ENCODE data around the gene RGS6. TPM values are rescaled to one million over a fixed set of nuclear protein-coding genes. Genes with fewer than 3 reads are reported as not detected.

RGS6 gene
- total RNA-seq, 1 donor from 2014 or later, result 0.34 TPM

GRCh38 chr14:72099566-72099965 lies 167.3 kb downstream of the RGS6 start:
- Mint-ChIP-seq H3K27me3 (ENCODE audit: low read depth, unreplicated experiment) (peaks cover 12% of the 10 kb centered on the region), H3K27ac (ENCODE audit: unreplicated experiment) (no peak overlapping the region), H3K4me1 (ENCODE audit: low read depth, unreplicated experiment) (no peaks in the 10 kb centered on the region), H3K36me3 (ENCODE audit: low read depth, unreplicated experiment) (no peaks in the 10 kb centered on the region), H3K4me3 (ENCODE audit: unreplicated experiment) (no peak overlapping the region), H3K9me3 (ENCODE audit: unreplicated experiment) (no peaks in the 10 kb centered on the region)
- H3K4me1 ChIP-seq (ENCODE audit: insufficient read depth, low read length), result no peaks in the 10 kb centered on the region
- H4K20me1 ChIP-seq (ENCODE audit: insufficient read depth, low read length), result no peaks in the 10 kb centered on the region
- H3K79me2 ChIP-seq (ENCODE audit: insufficient read depth, low read length), result no peaks in the 10 kb centered on the region
- no peaks in the 10 kb centered on the region for H3K9me3 ChIP-seq (ENCODE audit: insufficient read depth, low read depth, low read length)
- no peak for TF ChIP-seq EZH2 (IDR thresholded peaks at IDR 0.05; ENCODE audit: insufficient read depth, low read length)
- no peak for TF ChIP-seq CTCF (IDR thresholded peaks at IDR 0.05; ENCODE audit: insufficient read depth, low read depth, low read length)
- H3K4me3 ChIP-seq (ENCODE audit: insufficient read depth, low read depth, low read length), result no peak overlapping the region
- no peaks in the 10 kb centered on the region for H3K36me3 ChIP-seq (ENCODE audit: insufficient read depth, low read length)
- DNase-seq (ENCODE audit: low read depth) (no peak), FAIRE-seq (no peak)
- H3K9ac ChIP-seq (ENCODE audit: low read length), result no peak overlapping the region
- H3K27ac ChIP-seq (ENCODE audit: low read depth, low read length), result no peak overlapping the region
- no peak overlapping the region for H3K4me2 ChIP-seq (ENCODE audit: low read length)
- no peaks in the 10 kb centered on the region for H3K27me3 ChIP-seq (ENCODE audit: insufficient read depth, low read length)
- H2AFZ ChIP-seq (ENCODE audit: low read depth, low read length), result no peak overlapping the region

GRCh38 chr14:72104011-72104613 lies 171.9 kb downstream of the RGS6 start:
- Histone ChIP-seq H2AFZ (ENCODE audit: low read depth, low read length) (no peak overlapping the region), H3K4me2 (ENCODE audit: low read length) (no peak overlapping the region), H3K9ac (ENCODE audit: low read length) (no peak overlapping the region), H3K36me3 (ENCODE audit: insufficient read depth, low read length) (no peaks in the 10 kb centered on the region), H3K79me2 (ENCODE audit: insufficient read depth, low read length) (no peaks in the 10 kb centered on the region), H3K4me3 (ENCODE audit: insufficient read depth, low read depth, low read length) (no peak overlapping the region), H3K27me3 (ENCODE audit: insufficient read depth, low read length) (no peaks in the 10 kb centered on the region), H3K27ac (ENCODE audit: low read depth, low read length) (no peak overlapping the region), H4K20me1 (ENCODE audit: insufficient read depth, low read length) (no peaks in the 10 kb centered on the region), H3K4me1 (ENCODE audit: insufficient read depth, low read length) (no peaks in the 10 kb centered on the region), H3K9me3 (ENCODE audit: insufficient read depth, low read depth, low read length) (no peaks in the 10 kb centered on the region)
- no peak overlapping the region for H3K27ac Mint-ChIP-seq (ENCODE audit: unreplicated experiment)
- H3K27me3 Mint-ChIP-seq (ENCODE audit: low read depth, unreplicated experiment), result peaks cover 9% of the 10 kb centered on the region
- DNase-seq (ENCODE audit: low read depth), result no peak
- TF ChIP-seq EZH2 (IDR thresholded peaks at IDR 0.05; ENCODE audit: insufficient read depth, low read length) (no peak), CTCF (IDR thresholded peaks at IDR 0.05; ENCODE audit: insufficient read depth, low read depth, low read length) (peak; percentile 20)
- H3K4me3 Mint-ChIP-seq (ENCODE audit: unreplicated experiment), result no peak overlapping the region
- H3K9me3 Mint-ChIP-seq (ENCODE audit: unreplicated experiment), result no peaks in the 10 kb centered on the region
- H3K36me3 Mint-ChIP-seq (ENCODE audit: low read depth, unreplicated experiment), result no peaks in the 10 kb centered on the region
- H3K4me1 Mint-ChIP-seq (ENCODE audit: low read depth, unreplicated experiment), result no peaks in the 10 kb centered on the region
- no peak for FAIRE-seq

- H3K9me3 Mint-ChIP-seq (ENCODE audit: unreplicated experiment), result peaks cover 9% of the 10 kb centered on the region
- no peak overlapping the region for H3K27ac Mint-ChIP-seq (ENCODE audit: unreplicated experiment)
- no peak overlapping the region for H3K4me3 Mint-ChIP-seq (ENCODE audit: unreplicated experiment)
- Histone ChIP-seq H3K27ac (ENCODE audit: low read depth, low read length) (no peak overlapping the region), H4K20me1 (ENCODE audit: insufficient read depth, low read length) (no peaks in the 10 kb centered on the region), H3K9ac (ENCODE audit: low read length) (no peak overlapping the region), H3K79me2 (ENCODE audit: insufficient read depth, low read length) (no peaks in the 10 kb centered on the region), H2AFZ (ENCODE audit: low read depth, low read length) (no peak overlapping the region), H3K36me3 (ENCODE audit: insufficient read depth, low read length) (no peaks in the 10 kb centered on the region), H3K4me1 (ENCODE audit: insufficient read depth, low read length) (no peaks in the 10 kb centered on the region), H3K4me2 (ENCODE audit: low read length) (no peak overlapping the region), H3K4me3 (ENCODE audit: insufficient read depth, low read depth, low read length) (no peak overlapping the region), H3K27me3 (ENCODE audit: insufficient read depth, low read length) (no peaks in the 10 kb centered on the region), H3K9me3 (ENCODE audit: insufficient read depth, low read depth, low read length) (no peaks in the 10 kb centered on the region)
- FAIRE-seq (no peak), DNase-seq (ENCODE audit: low read depth) (no peak)
- H3K36me3 Mint-ChIP-seq (ENCODE audit: low read depth, unreplicated experiment), result no peaks in the 10 kb centered on the region
- no peak for TF ChIP-seq CTCF (IDR thresholded peaks at IDR 0.05; ENCODE audit: insufficient read depth, low read depth, low read length)
- TF ChIP-seq EZH2 (IDR thresholded peaks at IDR 0.05; ENCODE audit: insufficient read depth, low read length), result no peak
- H3K4me1 Mint-ChIP-seq (ENCODE audit: low read depth, unreplicated experiment), result no peaks in the 10 kb centered on the region
- peaks cover 9% of the 10 kb centered on the region for H3K27me3 Mint-ChIP-seq (ENCODE audit: low read depth, unreplicated experiment)
These were observed 179.7 kb downstream of the RGS6 start for GRCh38 chr14:72111911-72112310.

Data from astrocyte (in vitro differentiated cells and primary cell).